Fibroblast of the aortic adventitia (primary cell): ENCODE results near the gene CAP1. TPM values are rescaled to one million over a fixed set of nuclear protein-coding genes. Genes with fewer than 3 reads are reported as not detected.
"Not testable (repeated sequence)": the region's sequence is repeated elsewhere in the genome, so short reads cannot be mapped to it uniquely, and the experiment has no call there.

Source experiments
- DNase-seq: peaks from one replicate; pipeline ENCODE4 v3.0.0-alpha.2; 2010; ENCODE audit warnings: low read depth
- H3K4me3 ChIP-seq: 2 replicates; pipeline ENCODE4 v1.5.1; 2011; ENCODE audit warnings: low read depth, mild to moderate bottlenecking, control low read depth, low read length, moderate library complexity
- total RNA-seq: library from RNA; depleted of rRNA; stranded (reverse); fragments of >200 nt; gene quantifications from 2 replicates; pipeline ENCODE4 v1.2.3, GENCODE V29; 2012; ENCODE audit warnings: low replicate concordance
- TF ChIP-seq, protein P1 (sequence below): IDR thresholded peaks from 2 replicates; pipeline ENCODE4 v1.5.1; 2011; ENCODE audit warnings: mild to moderate bottlenecking, low read length, control low read depth, inconsistent platforms; ENCODE audit not compliant: insufficient read depth

Gene CAP1
- total RNA-seq, 1 donor: 376 TPM

- DNase-seq: no peak
- H3K4me3 ChIP-seq: no peak overlapping the region
- TF ChIP-seq, protein P1, sequence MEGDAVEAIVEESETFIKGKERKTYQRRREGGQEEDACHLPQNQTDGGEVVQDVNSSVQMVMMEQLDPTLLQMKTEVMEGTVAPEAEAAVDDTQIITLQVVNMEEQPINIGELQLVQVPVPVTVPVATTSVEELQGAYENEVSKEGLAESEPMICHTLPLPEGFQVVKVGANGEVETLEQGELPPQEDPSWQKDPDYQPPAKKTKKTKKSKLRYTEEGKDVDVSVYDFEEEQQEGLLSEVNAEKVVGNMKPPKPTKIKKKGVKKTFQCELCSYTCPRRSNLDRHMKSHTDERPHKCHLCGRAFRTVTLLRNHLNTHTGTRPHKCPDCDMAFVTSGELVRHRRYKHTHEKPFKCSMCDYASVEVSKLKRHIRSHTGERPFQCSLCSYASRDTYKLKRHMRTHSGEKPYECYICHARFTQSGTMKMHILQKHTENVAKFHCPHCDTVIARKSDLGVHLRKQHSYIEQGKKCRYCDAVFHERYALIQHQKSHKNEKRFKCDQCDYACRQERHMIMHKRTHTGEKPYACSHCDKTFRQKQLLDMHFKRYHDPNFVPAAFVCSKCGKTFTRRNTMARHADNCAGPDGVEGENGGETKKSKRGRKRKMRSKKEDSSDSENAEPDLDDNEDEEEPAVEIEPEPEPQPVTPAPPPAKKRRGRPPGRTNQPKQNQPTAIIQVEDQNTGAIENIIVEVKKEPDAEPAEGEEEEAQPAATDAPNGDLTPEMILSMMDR: no peak
Observed at GRCh38 chr1:40081871-40082270, 41.3 kb downstream of the CAP1 start.

- not testable (repeated sequence) for H3K4me3 ChIP-seq
- peak; percentile 67 for DNase-seq
Observed at GRCh38 chr1:40084750-40085149, 44.2 kb downstream of the CAP1 start.

DNA sequence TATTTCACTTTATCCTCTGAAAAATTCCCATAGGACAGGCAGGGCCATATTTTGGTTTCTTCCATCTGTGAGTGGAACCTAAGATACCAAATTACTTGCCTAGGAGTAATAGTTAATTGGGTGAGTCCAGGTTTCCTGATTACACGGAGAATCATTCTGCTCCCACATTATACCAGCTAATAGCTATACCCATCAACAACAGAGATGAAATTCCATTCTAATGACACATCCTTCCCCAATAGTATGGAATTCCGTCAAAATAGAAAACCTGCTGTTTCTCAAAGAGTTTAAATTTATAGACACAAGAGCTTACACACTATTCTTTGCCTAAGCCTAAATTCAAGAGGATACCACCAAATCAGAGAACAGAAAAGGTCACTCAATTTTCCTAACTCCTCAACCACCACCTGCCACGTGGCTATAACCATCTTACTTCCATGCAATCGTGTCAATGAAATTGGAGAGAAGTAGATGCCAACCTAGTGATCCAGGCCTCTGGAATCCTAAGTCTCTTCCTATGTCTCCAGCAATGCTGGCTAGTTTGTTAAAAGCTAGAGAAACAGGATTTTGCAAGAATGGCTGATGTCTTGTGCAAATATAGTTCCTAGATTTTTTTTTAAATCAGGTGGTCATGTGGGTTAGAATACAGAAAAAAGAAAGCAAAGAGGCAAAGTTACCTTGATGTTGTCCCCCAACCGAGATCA is 50.3 kb downstream of the CAP1 start:
- no peak for DNase-seq
- TF ChIP-seq, protein P1: no peak
- H3K4me3 ChIP-seq: no peak overlapping the region

More at GRCh38 chr1:40084750-40085149, 44.2 kb downstream of the CAP1 start:
- TF ChIP-seq, protein P1: peak; percentile 70

DNA sequence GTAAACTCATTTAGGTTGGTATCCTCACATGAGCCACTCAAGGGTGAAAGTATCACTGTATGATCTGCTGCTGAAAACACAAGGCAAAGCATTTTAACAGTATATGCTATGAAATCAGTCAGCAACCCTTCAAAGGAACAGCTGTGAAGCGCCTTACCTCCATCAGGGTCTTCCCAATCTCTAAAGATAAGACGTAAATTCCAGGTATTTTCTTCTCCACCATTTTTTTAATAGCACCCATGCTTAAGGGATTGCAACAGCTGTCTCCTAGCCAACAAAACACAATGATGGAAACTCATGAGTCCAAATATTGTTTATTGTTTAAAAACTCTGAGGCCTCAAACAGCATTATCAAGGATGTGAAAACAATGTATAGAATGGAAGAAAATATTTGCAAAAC is 51.7 kb downstream of the CAP1 start:
- DNase-seq: no peak
- TF ChIP-seq, protein P1: no peak
- no peak overlapping the region for H3K4me3 ChIP-seq

DNA sequence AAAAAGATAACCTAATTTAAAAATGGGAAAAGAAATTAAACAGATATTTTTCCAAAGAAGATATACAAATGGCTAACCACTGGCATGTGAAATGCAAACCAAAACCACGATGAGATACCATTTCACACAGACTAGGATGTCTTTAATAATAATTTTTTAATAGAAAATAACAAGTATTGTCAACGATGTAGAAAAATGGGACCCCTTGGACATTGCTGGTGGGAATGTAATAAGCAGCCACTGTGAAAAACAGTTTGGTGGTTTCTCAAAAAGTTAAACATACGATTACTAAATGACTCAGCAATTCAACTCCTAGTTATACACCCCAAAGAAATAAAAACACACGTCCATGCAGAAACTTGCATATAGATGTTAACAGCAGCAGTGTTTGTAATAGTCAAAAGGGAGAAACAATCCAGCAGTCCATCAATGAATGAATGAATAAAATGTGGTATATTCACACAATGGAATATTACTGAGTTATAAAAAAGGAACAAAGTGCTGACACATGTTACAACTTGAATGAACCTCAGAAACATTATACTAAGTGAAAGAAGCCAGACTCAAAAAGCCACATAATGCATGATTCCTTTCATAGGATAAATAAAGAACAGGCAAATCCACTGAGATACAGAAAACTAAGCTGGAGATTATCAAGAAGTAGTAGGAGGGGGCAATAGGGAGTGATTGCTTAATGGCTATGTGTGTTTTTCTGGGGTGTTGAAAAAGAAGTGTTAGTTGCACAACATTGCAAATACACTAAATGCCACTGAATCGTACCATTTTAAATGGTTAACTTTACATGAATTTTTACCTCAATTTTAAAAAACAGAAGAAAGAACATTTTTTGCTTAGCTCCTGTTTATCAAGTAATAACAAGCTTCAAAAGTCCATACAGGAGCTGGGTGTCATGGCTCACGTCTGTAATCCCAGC is 52.4 kb downstream of the CAP1 start:
- no peak overlapping the region for H3K4me3 ChIP-seq
- no peak for DNase-seq
- TF ChIP-seq, protein P1: no peak

- TF ChIP-seq, protein P1: no peak
- no peak for DNase-seq
- H3K4me3 ChIP-seq: no peak overlapping the region
Observed at GRCh38 chr1:40094466-40095110, 54.1 kb downstream of the CAP1 start.
